ENCODE data around the gene COL2A1.

DNA sequence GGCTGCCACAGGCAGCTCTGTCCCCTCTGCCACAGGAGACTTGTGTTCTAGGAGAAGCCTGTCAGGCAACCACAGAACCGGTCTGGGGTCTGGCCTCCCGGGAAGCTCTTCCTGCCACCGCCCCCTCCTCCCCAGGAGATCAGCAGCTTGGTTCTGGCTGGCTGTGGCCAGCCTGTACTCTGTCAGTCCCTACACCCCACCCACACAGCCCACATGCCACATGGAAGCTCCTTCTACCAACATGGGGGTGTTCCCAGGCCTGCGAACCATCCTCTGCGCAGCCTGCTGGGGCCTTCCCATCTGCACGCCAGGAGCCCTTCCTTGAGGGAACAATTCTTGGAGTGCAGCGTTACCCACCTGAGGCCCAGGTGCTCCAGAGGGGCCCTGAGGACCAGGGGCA is 24.1 kb downstream of the COL2A1 start:
- TF ChIP-seq CTCF (IDR thresholded peaks at IDR 0.05) (no peak), POLR2A (IDR thresholded peaks at IDR 0.05) (no peak), POLR2AphosphoS5 (IDR thresholded peaks at IDR 0.05) (no peak)
